Choroid plexus epithelial cell (primary cell): Measurements from ENCODE around the gene DCDC2.
"Not testable (repeated sequence)": the region's sequence is repeated elsewhere in the genome, so short reads cannot be mapped to it uniquely, and the experiment has no call there.

Experiments used
- DNase-seq: peaks from one replicate; pipeline ENCODE4 v3.0.0-alpha.2; 2010; ENCODE audit warnings: low read depth
- H3K4me3 ChIP-seq: 2 replicates; pipeline ENCODE4 v1.5.1; 2011; ENCODE audit warnings: low read depth, mild to moderate bottlenecking, control low read depth, low read length, moderate library complexity
- TF ChIP-seq, protein P1 (sequence below): conservative IDR thresholded peaks from 2 replicates; pipeline ENCODE4 v1.5.1; 2011; ENCODE audit warnings: low read depth, mild to moderate bottlenecking, control low read depth, inconsistent platforms, low read length, moderate library complexity

Gene DCDC2

DNA sequence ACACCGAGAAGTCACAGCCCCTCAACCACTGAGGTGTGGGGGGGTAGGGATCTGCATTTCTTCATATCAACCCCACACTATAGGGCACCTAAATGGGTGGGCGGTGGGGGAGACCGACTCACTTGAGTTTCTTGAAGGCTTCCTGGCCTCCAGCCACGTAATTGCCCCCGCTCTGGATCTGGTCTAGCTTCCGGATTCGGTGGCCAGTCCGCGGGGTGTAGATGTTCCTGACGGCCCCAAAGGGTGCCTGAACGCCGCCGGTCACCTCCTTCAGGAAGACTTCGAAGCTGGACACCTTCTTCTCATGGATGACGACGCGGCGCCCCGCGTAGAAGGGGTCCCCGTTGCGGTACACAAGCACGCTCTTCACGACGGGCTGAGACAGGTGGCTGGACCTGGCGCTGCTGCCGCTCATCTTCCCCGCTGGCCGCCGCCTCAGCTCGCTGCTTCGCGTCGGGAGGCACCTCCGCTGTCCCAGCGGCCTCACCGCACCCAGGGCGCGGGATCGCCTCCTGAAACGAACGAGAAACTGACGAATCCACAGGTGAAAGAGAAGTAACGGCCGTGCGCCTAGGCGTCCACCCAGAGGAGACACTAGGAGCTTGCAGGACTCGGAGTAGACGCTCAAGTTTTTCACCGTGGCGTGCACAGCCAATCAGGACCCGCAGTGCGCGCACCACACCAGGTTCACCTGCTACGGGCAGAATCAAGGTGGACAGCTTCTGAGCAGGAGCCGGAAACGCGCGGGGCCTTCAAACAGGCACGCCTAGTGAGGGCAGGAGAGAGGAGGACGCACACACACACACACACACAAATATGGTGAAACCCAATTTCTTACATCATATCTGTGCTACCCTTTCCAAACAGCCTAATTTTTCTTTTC, at the start of gene DCDC2:
DCDC2 (minus strand) TSS at position 724 of the 883 bp plus-strand sequence; CDS start at position 415, 309 bp downstream.
- peak within 1 kb of the TSS; percentile 39 for H3K4me3 ChIP-seq
- peak; percentile 13 for DNase-seq
- TF ChIP-seq, protein P1, sequence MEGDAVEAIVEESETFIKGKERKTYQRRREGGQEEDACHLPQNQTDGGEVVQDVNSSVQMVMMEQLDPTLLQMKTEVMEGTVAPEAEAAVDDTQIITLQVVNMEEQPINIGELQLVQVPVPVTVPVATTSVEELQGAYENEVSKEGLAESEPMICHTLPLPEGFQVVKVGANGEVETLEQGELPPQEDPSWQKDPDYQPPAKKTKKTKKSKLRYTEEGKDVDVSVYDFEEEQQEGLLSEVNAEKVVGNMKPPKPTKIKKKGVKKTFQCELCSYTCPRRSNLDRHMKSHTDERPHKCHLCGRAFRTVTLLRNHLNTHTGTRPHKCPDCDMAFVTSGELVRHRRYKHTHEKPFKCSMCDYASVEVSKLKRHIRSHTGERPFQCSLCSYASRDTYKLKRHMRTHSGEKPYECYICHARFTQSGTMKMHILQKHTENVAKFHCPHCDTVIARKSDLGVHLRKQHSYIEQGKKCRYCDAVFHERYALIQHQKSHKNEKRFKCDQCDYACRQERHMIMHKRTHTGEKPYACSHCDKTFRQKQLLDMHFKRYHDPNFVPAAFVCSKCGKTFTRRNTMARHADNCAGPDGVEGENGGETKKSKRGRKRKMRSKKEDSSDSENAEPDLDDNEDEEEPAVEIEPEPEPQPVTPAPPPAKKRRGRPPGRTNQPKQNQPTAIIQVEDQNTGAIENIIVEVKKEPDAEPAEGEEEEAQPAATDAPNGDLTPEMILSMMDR, result no peak

DNA sequence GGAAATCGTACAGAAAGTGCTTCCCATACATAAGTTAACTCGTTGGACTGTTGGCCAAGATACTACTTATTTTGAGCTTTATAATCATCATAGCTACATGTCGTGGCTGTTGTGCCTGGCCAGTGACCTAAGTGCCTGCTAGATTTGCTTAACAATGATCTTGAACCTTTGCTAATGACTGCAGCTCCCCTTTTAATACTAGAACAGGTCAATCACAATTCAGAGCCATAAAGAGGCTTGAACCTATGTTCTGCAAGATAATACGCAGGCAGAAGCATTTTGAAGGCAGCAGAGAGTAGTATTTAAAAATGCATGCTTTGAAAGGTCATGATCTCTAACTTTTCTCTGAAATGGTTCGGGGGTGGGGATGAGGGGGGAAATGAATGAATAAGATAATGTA, 47.4 kb upstream of the DCDC2 start:
- H3K4me3 ChIP-seq, result no peak overlapping the region
- TF ChIP-seq, protein P1, result no peak
- DNase-seq, result no peak

DNA sequence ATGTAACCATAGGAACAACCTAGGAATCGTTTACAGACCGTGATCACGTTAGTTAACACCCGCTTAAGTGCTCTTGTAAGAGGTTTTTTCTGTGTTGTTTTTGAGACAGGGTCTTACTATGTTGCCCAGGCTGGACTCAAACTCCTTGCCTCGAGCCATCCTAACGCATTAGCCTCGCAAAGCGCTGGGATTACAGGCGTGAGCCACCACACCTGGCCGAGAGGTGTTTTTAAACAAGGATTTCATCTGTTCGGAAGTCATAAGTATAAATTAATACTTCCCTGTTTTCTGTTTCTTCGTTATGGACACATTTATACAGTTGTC, 45.6 kb upstream of the DCDC2 start:
- peak overlapping the region; percentile 99 for H3K4me3 ChIP-seq
- no peak for DNase-seq
- TF ChIP-seq, protein P1, result no peak

DNA sequence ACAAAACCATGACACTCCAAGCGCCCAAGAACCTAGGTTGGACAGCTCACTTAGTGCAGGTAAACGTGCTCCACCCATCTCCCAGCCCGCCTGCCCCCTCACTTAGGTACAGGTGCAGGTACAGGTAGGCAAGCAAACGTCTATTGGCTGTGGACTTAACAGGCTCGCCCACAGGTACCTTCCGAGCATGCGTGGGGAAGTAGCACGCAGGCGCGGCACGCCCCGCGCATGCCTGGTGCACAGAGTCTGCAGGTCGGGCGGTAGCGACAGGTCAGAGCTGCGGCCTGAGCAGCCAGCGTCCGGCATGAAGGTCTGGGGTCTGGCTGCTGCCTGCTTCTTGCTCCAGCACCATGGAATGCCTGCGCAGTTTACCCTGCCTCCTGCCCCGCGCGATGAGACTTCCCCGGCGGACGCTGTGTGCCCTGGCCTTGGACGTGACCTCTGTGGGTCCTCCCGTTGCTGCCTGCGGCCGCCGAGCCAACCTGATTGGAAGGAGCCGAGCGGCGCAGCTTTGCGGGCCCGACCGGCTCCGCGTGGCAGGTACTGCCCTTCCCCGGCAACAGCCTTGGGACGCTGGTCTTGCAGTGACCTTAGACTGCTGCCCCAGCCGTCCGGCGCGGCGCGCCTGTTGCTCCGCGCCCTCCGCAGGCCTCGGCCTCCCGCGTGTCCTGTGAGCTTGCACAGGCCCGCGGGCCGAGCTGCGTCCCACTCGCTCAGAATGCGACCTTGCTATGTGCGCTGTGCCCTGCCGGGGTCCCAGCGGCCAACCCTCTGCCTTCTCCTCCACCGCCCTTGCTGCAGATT, 45.0 kb upstream of the DCDC2 start, which contains the start of gene MRS2:
MRS2 (plus strand) TSS at position 240 of the 804 bp plus-strand sequence; CDS start at position 351, 111 bp downstream.
- TF ChIP-seq, protein P1, result no peak
- peak within 1 kb of the TSS; percentile 99 for H3K4me3 ChIP-seq
- DNase-seq, result peak; percentile 83

DNA sequence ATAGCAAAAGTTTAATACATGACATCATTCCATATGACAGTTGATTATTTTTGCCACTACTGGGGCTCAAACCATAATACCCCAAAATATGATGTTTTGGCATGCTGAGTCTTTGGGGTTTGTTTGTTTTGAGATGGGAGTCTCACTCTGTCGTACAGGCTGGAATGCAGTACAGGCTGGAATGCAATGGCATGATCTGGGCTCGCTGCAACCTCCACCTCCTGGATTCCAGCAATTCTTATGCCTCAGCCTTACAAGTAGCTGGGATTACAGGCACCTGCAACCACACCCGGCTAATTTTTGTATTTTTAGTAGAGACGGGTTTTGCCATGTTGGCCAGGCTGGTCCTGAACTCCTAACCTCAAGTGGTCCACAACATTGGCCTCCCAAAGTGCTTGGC, 43.6 kb upstream of the DCDC2 start:
- TF ChIP-seq, protein P1, result no peak
- H3K4me3 ChIP-seq, result no peak overlapping the region
- DNase-seq, result no peak

DNA sequence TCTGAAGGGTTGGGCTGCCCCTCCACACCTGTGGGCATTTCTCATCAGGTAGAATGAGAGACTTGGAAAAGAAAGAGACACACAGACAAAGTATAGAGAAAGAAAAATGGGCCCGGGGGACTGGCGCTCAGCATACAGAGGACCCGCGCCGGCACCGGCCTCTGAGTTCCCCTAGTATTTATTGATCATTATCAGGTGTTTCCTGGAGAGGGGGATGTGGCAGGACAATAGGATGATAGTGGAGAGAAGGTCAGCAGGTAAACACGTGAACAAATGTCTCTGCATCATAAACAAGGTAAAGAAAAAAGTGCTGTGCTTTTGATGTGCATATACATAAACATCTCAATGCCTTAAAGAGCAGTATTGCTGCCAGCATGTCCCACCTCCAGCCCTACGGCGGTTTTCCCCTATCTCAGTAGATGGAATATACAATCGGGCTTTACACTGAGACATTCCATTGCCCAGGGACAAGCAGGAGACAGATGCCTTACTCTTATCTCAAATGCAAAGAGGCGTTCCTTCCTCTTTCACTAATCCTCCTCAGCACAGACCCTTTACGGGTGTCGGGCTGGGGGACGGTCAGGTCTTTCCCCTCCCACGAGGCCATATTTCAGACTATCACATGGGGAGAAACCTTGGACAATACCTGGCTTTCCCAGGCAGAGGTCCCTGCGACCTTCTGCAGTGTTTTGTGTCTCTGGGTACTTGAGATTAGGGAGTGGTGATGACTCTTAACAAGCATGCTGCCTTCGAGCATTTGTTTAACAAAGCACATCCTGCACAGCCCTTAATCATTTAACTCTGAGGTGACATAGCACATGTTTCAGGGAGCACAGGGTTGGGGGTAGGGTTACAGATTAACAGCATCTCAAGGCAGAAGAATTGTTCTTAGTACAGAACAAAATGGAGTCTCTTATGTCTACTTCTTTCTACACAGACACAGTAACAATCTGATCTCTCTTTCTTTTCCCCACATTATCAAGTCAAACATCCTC, 42.5 kb upstream of the DCDC2 start:
- H3K4me3 ChIP-seq, DNase-seq: not testable (repeated sequence)
